ENCODE results near the gene EXOC3L1. TPM values are rescaled to one million over a fixed set of nuclear protein-coding genes. Genes with fewer than 3 reads are reported as not detected.

EXOC3L1 gene
- total RNA-seq, 1 donor from 2014 or later, result not detected

DNA sequence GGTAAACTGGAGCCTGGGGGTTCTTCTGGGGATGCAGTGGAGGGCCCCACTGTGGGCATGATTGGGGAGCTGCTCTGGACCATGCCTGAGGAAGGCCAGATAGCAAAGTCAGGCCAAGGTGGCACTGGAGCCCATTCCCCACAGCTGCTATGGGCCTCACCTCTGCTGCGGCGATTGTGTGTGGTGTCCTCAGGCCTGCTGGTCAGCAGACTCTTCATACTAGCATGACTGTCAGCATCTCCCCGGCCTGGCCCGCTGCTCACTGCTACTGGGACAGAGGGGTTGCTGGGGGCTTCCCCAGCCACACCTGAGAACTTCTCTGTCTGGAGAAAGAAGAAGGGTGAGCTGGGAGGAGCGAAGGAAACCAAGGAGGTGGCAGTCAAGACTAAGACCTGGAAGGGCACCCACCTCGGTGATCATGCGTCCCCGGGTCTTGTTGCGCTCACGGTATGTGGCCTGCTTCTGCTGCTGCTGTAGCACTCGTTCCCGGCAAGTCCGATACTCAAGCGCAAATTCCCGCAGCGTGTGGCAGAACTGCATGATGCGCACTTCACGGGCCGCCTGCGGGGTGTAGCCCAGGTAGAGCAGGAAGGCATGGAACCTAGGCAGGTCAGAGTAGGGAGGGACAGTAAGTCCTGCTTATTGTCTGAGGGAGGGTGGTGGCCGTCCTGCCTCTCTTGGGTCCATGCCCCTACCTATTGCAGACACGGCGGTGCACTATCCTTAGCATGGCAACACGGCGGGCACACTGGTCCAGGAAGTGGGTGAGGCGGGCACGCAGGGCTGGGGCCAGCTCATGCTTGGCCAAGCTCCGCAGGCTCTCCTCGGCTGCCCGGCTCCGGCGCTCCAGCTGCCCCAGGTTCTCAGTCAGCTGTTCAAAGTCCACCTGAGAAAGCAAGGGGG, 40.2 kb upstream of the EXOC3L1 start:
- peak overlapping the region; percentile 60 for H3K4me3 Mint-ChIP-seq
- no peak overlapping the region for H3K4me3 ChIP-seq
- no peak overlapping the region for H2AFZ ChIP-seq (replicated peaks)

DNA sequence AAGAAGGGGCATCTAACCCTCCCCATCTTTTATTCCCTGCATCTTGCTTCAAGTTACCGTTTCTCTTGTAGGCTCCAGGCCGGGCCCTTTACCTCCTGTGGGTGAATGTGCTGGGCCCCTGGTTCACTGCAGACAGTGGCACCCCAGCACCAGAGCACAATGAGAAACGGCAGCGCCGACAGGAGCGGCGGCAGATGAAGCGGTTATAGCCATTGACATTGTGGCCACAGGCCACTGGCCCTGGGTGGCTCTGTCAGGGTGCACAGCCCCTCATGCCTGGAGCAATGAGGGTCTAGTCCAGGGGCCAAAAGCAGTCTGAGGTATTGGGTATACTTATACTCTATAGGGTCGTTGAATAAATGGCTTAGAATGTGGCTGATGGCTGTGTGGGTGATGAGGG, 39.0 kb upstream of the EXOC3L1 start:
- Histone ChIP-seq H3F3A (ENCODE audit: low read depth) (no peaks in the 10 kb centered on the region), H3K79me2 (ENCODE audit: low read depth) (peaks cover 15% of the 10 kb centered on the region), H3K9me3 (ENCODE audit: low read depth) (no peaks in the 10 kb centered on the region), H3K9ac (no peak overlapping the region), H3K27me3 (no peaks in the 10 kb centered on the region), H3K27ac (no peak overlapping the region), H2AFZ (replicated peaks) (no peak overlapping the region), H3K4me2 (no peak overlapping the region), H3K4me1 (peaks cover 10% of the 10 kb centered on the region), H3K4me3 (no peak overlapping the region), H3K36me3 (no peaks in the 10 kb centered on the region), H4K20me1 (ENCODE audit: low read depth) (no peaks in the 10 kb centered on the region)
- H3K36me3 Mint-ChIP-seq, result peaks cover 13% of the 10 kb centered on the region
- H3K27me3 Mint-ChIP-seq (ENCODE audit: insufficient read depth, low read depth), result peaks cover 13% of the 10 kb centered on the region
- H3K4me3 Mint-ChIP-seq, result peak overlapping the region; percentile 60
- no peak for DNase-seq (ENCODE audit: low spot score)
- H3K27ac Mint-ChIP-seq, result no peak overlapping the region
- H3K9me3 Mint-ChIP-seq, result peaks cover 2% of the 10 kb centered on the region
- peaks cover 22% of the 10 kb centered on the region for H3K4me1 Mint-ChIP-seq
- TF ChIP-seq, protein P1, sequence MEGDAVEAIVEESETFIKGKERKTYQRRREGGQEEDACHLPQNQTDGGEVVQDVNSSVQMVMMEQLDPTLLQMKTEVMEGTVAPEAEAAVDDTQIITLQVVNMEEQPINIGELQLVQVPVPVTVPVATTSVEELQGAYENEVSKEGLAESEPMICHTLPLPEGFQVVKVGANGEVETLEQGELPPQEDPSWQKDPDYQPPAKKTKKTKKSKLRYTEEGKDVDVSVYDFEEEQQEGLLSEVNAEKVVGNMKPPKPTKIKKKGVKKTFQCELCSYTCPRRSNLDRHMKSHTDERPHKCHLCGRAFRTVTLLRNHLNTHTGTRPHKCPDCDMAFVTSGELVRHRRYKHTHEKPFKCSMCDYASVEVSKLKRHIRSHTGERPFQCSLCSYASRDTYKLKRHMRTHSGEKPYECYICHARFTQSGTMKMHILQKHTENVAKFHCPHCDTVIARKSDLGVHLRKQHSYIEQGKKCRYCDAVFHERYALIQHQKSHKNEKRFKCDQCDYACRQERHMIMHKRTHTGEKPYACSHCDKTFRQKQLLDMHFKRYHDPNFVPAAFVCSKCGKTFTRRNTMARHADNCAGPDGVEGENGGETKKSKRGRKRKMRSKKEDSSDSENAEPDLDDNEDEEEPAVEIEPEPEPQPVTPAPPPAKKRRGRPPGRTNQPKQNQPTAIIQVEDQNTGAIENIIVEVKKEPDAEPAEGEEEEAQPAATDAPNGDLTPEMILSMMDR (IDR thresholded peaks at IDR 0.05), result no peak
- TF ChIP-seq EZH2 (IDR thresholded peaks at IDR 0.05), result no peak
- no peak for TF ChIP-seq EZH2phosphoT487 (IDR thresholded peaks at IDR 0.05)

More for the DNA sequence above, 40.2 kb upstream of the EXOC3L1 start:
- H3K27me3 Mint-ChIP-seq (ENCODE audit: insufficient read depth, low read depth), result peaks cover 13% of the 10 kb centered on the region
- Histone ChIP-seq H3K27ac (no peak overlapping the region), H3K79me2 (ENCODE audit: low read depth) (peaks cover 15% of the 10 kb centered on the region), H3K4me1 (peaks cover 10% of the 10 kb centered on the region), H3K4me2 (no peak overlapping the region), H3K36me3 (no peaks in the 10 kb centered on the region), H3K9ac (no peak overlapping the region), H3K27me3 (no peaks in the 10 kb centered on the region), H4K20me1 (ENCODE audit: low read depth) (no peaks in the 10 kb centered on the region), H3F3A (ENCODE audit: low read depth) (no peaks in the 10 kb centered on the region), H3K9me3 (ENCODE audit: low read depth) (no peaks in the 10 kb centered on the region)
- H3K4me1 Mint-ChIP-seq, result peaks cover 22% of the 10 kb centered on the region
- H3K9me3 Mint-ChIP-seq, result peaks cover 2% of the 10 kb centered on the region
- DNase-seq (ENCODE audit: low spot score), result no peak
- TF ChIP-seq EZH2 (IDR thresholded peaks at IDR 0.05) (no peak), EZH2phosphoT487 (IDR thresholded peaks at IDR 0.05) (no peak)
- TF ChIP-seq, protein P1 (IDR thresholded peaks at IDR 0.05), result no peak
- peaks cover 13% of the 10 kb centered on the region for H3K36me3 Mint-ChIP-seq
- H3K27ac Mint-ChIP-seq, result no peak overlapping the region

DNA sequence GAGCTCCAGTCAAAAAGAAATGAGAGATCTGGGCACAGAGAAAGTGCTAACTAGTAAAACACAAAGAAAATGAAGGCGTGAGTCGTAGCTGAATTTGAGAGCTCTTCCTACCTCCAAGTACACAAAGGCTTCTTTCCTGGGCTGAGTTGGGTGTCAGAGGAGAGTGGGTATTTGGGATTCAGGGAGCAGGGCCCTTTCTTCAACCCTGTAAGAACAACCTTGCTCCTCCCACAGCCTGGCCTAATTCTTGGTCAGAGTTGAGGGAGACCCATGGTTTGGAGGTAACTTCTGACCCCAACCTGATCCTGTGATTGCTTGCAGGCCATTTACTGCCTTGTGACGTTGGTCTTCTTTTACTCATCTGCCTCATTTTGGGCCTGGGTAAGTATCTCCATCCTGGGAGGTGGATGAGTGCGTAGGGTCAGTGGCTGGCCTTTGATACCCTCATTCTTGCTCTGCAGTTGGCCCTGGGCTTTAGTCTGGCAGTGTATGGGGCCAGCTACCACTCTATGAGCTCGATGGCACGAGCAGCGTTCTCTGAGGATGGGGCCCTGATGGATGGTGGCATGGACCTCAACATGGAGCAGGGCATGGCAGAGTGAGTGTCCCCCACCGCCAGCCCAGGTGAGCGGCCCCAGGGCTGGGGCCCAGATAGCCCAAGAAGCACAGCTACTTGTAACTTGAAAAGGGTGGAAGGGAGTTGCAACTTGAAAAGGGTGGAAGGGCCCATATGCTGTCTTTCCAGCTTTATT, 38.3 kb upstream of the EXOC3L1 start:
- H3K9me3 Mint-ChIP-seq, result peaks cover 2% of the 10 kb centered on the region
- no peak overlapping the region for H2AFZ ChIP-seq (replicated peaks)

More for the DNA sequence above, 38.3 kb upstream of the EXOC3L1 start:
- H3K9ac ChIP-seq, result peak overlapping the region; percentile 92
- TF ChIP-seq EZH2phosphoT487 (IDR thresholded peaks at IDR 0.05) (no peak), EZH2 (IDR thresholded peaks at IDR 0.05) (no peak)
- TF ChIP-seq, protein P1 (IDR thresholded peaks at IDR 0.05), result no peak
- Mint-ChIP-seq H3K4me3 (peak overlapping the region; percentile 100), H3K27ac (no peak overlapping the region), H3K36me3 (peaks cover 13% of the 10 kb centered on the region), H3K4me1 (peaks cover 22% of the 10 kb centered on the region), H3K27me3 (ENCODE audit: insufficient read depth, low read depth) (peaks cover 13% of the 10 kb centered on the region)
- H3K4me2 ChIP-seq, result peak overlapping the region; percentile 86
- no peak for DNase-seq (ENCODE audit: low spot score)
- peak overlapping the region; percentile 97 for H3K4me3 ChIP-seq
- H3F3A ChIP-seq (ENCODE audit: low read depth), result no peaks in the 10 kb centered on the region
- H3K36me3 ChIP-seq, result no peaks in the 10 kb centered on the region
- H3K4me1 ChIP-seq, result peaks cover 10% of the 10 kb centered on the region
- H3K27me3 ChIP-seq, result no peaks in the 10 kb centered on the region
- no peaks in the 10 kb centered on the region for H3K9me3 ChIP-seq (ENCODE audit: low read depth)
- H4K20me1 ChIP-seq (ENCODE audit: low read depth), result no peaks in the 10 kb centered on the region
- no peak overlapping the region for H3K27ac ChIP-seq
- H3K79me2 ChIP-seq (ENCODE audit: low read depth), result peaks cover 15% of the 10 kb centered on the region

Data from neural progenitor cell (in vitro differentiated cells).